Natural killer cell (primary cell): ENCODE data around the gene GTF2A1L. TPM values are rescaled to one million over a fixed set of nuclear protein-coding genes. Genes with fewer than 3 reads are reported as not detected.

Source experiments
- ATAC-seq, 3 donors: fragments of 150-1000 bp in 2 of 3; fragments of 200-7000 bp in 1 of 3; cut with Tn5 transposase; 1 replicate in 1 of 3; 2 replicates in 2 of 3; pipeline ENCODE4 v1.10.0; 2021; ENCODE audit warnings: mild to moderate bottlenecking in 2 of 3, moderate library complexity in 2 of 3
- DNase-seq, 2 donors: peaks; one replicate each; pipeline versions ENCODE4 v3.0.0 to v3.0.0-alpha.2; 2013 to 2021; ENCODE audit warnings: mixed read lengths in 1 of 2
- H3K27ac ChIP-seq: one replicate; pipeline ENCODE4 v1.5.1; 2013; ENCODE audit warnings: mild to moderate bottlenecking, low read length
- H3K27me3 ChIP-seq: one replicate; pipeline ENCODE4 v1.6.1; 2013; ENCODE audit warnings: low read length; ENCODE audit not compliant: control insufficient read depth, insufficient read depth
- H3K36me3 ChIP-seq: one replicate; pipeline ENCODE4 v1.6.1; 2013; ENCODE audit warnings: low read length; ENCODE audit not compliant: control insufficient read depth, insufficient read depth
- H3K4me1 ChIP-seq: one replicate; pipeline ENCODE4 v1.6.1; 2013; ENCODE audit warnings: low read length; ENCODE audit not compliant: control insufficient read depth, insufficient read depth
- H3K4me3 ChIP-seq: one replicate; pipeline ENCODE4 v1.5.1; 2013; ENCODE audit warnings: low read length
- H3K9me3 ChIP-seq: one replicate; pipeline ENCODE4 v1.6.1; 2013; ENCODE audit warnings: low read length; ENCODE audit not compliant: control insufficient read depth, insufficient read depth
- H3K27ac Mint-ChIP-seq, 2 donors: one replicate each; pipeline ENCODE4 v1.8.0; 2022; ENCODE audit warnings: mild to moderate bottlenecking in 2 of 2, mixed read lengths in 2 of 2, moderate library complexity in 1 of 2
- H3K27me3 Mint-ChIP-seq, 2 donors: one replicate each; pipeline ENCODE4 v1.8.0; 2022; ENCODE audit warnings: low read depth in 2 of 2, mixed read lengths in 2 of 2
- H3K36me3 Mint-ChIP-seq: one replicate; pipeline ENCODE4 v1.8.0; 2022; ENCODE audit warnings: mixed read lengths
- H3K4me1 Mint-ChIP-seq, 2 donors: one replicate each; pipeline ENCODE4 v1.8.0; 2022; ENCODE audit warnings: mixed read lengths in 2 of 2
- H3K4me3 Mint-ChIP-seq: one replicate; pipeline ENCODE4 v1.8.0; 2022; ENCODE audit warnings: mild to moderate bottlenecking, moderate library complexity, mixed read lengths
- H3K9me3 Mint-ChIP-seq, 2 donors: one replicate each; pipeline ENCODE4 v1.8.0; 2022; ENCODE audit warnings: mixed read lengths in 2 of 2
- WGBS: methylation state at CpG from one replicate; pipeline ENCODE4 v1.1.7; 2013; ENCODE audit warnings: missing lambda C conversion rate; ENCODE audit not compliant: insufficient coverage; 5-methylcytosine and 5-hydroxymethylcytosine counted together
- intact Hi-C: fragments of 100-400 bp; cut with micrococcal nuclease; formaldehyde crosslinking; loops from one replicate; pipeline ENCODE4 v1.14.2; 2022
- total RNA-seq, 4 donors: library from RNA; stranded (reverse); fragments of 120-200 nt in 1 of 4; gene quantifications; one replicate each; pipeline versions ENCODE4 v1.2.3 to v1.2.4, GENCODE V29; 2013 to 2022
- TF ChIP-seq, protein P1 (sequence below): fragments of 200-600 bp; IDR thresholded peaks from one replicate; pipeline ENCODE4 v1.8.0; 2022; ENCODE audit warnings: antibody characterized with exemption

The GTF2A1L gene
- total RNA-seq, 3 donors from 2014 or later (not counting 1 experiment from before 2014, with no cell fraction given) = not detected

- Histone ChIP-seq H3K4me1 (no peaks in the 10 kb centered on the region), H3K36me3 (no peaks in the 10 kb centered on the region), H3K27ac (no peak overlapping the region), H3K27me3 (peaks cover 3% of the 10 kb centered on the region), H3K9me3 (no peaks in the 10 kb centered on the region), H3K4me3 (no peak overlapping the region)
- H3K4me1 Mint-ChIP-seq = no peaks in the 10 kb centered on the region
- no peaks in the 10 kb centered on the region for H3K36me3 Mint-ChIP-seq
- 92% methylated on average over 1 of the region's 2 CpGs for WGBS
- TF ChIP-seq, protein P1, sequence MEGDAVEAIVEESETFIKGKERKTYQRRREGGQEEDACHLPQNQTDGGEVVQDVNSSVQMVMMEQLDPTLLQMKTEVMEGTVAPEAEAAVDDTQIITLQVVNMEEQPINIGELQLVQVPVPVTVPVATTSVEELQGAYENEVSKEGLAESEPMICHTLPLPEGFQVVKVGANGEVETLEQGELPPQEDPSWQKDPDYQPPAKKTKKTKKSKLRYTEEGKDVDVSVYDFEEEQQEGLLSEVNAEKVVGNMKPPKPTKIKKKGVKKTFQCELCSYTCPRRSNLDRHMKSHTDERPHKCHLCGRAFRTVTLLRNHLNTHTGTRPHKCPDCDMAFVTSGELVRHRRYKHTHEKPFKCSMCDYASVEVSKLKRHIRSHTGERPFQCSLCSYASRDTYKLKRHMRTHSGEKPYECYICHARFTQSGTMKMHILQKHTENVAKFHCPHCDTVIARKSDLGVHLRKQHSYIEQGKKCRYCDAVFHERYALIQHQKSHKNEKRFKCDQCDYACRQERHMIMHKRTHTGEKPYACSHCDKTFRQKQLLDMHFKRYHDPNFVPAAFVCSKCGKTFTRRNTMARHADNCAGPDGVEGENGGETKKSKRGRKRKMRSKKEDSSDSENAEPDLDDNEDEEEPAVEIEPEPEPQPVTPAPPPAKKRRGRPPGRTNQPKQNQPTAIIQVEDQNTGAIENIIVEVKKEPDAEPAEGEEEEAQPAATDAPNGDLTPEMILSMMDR = no peak
- no peak overlapping the region for H3K4me3 Mint-ChIP-seq
- intact Hi-C loops = no loop called here
- no peaks in the 10 kb centered on the region for H3K9me3 Mint-ChIP-seq
- no peak overlapping the region for H3K27ac Mint-ChIP-seq
- ATAC-seq = no peak
- H3K27me3 Mint-ChIP-seq = peaks cover 5 to 13% of the 10 kb centered on the region in 2 donors
- DNase-seq = no peak
Measured at GRCh38 chr2:48597492-48597891, 20.2 kb upstream of the GTF2A1L start.

DNA sequence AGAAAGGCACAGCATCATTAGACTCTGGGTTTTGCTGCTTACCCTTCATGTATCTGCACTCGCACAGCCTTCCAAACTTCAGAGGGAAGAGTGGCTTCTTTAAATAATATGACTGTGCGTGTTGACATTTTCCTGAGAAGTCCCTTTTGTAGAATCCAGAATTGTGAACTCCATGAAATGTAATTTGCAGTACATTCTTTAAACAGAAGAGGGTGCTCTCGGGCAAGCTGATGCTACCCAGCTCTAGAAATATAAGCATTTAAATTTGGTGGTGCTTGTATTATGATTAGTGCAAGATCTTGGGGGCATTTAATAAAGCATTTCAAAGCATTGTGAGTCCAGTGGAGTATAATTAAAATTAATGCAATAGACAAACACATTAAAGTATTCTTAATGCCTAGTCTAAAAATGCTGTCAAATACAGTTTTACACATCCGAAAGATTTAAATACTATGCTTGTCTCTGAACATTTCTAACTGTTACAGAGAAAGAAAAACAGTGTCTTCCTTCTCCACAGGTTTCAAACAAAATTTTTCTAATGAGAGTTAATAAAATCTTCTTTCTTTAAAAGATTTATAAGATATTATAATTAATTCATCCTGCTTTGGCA is 17.3 kb upstream of the GTF2A1L start:
- Histone ChIP-seq H3K36me3 (no peaks in the 10 kb centered on the region), H3K27me3 (peaks cover 3% of the 10 kb centered on the region), H3K9me3 (no peaks in the 10 kb centered on the region), H3K4me1 (no peaks in the 10 kb centered on the region), H3K4me3 (no peak overlapping the region), H3K27ac (no peak overlapping the region)
- DNase-seq (peak in 1 of 2 donors; percentile 27), ATAC-seq (no peak)
- H3K4me1 Mint-ChIP-seq = no peaks in the 10 kb centered on the region
- intact Hi-C loops = loop anchor here (5.0 to 10.0 kb wide), 2 partner anchors 1544 to 1892 kb away; no protein-coding TSS in a partner anchor
- H3K36me3 Mint-ChIP-seq = no peaks in the 10 kb centered on the region
- H3K27ac Mint-ChIP-seq = no peak overlapping the region
- TF ChIP-seq, protein P1 = peak; percentile 59
- H3K9me3 Mint-ChIP-seq = no peaks in the 10 kb centered on the region
- no peak overlapping the region for H3K4me3 Mint-ChIP-seq
- peaks cover 7% of the 10 kb centered on the region in 2 donors for H3K27me3 Mint-ChIP-seq
- 40% methylated on average over 4 of the region's 4 CpGs for WGBS

- no peak overlapping the region for H3K27ac ChIP-seq
- no peaks in the 10 kb centered on the region for H3K9me3 ChIP-seq
- no peak overlapping the region for H3K4me3 ChIP-seq
- H3K4me1 Mint-ChIP-seq = no peaks in the 10 kb centered on the region
- TF ChIP-seq, protein P1 = no peak
- no peak overlapping the region for H3K4me3 Mint-ChIP-seq
- 93% methylated on average over 3 of the region's 3 CpGs for WGBS
- DNase-seq (no peak), ATAC-seq (no peak)
- intact Hi-C loops = loop anchor here (5.0 to 10.0 kb wide), 2 partner anchors 1544 to 1891 kb away; no protein-coding TSS in a partner anchor
- H3K27me3 ChIP-seq = peaks cover 3% of the 10 kb centered on the region
- no peak overlapping the region for H3K27ac Mint-ChIP-seq
- no peaks in the 10 kb centered on the region for H3K9me3 Mint-ChIP-seq
- H3K4me1 ChIP-seq = no peaks in the 10 kb centered on the region
- H3K36me3 ChIP-seq = no peaks in the 10 kb centered on the region
- no peaks in the 10 kb centered on the region for H3K36me3 Mint-ChIP-seq
- peaks cover 5 to 7% of the 10 kb centered on the region in 2 donors for H3K27me3 Mint-ChIP-seq
Measured at GRCh38 chr2:48600917-48601316, 16.7 kb upstream of the GTF2A1L start.

DNA sequence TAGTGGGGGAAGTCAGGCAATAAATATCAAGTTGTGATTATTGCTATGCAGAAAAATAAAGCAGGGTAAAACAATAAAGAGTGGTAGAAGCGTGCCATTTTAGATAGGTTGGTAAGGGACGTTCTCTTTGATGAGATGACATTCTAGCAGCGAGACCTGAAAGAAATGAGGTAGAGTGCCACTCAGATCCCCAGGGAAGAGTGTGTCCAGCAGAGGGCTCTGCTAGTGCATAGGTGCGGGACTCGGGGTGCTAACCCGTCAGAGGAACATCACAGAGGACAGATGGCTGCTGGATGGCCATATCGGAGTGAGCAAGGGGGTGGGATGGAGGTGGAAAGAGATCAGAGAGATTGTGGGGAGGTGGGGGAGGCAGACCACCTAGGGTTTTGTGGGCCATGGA is 16.3 kb upstream of the GTF2A1L start:
- Mint-ChIP-seq H3K4me1 (no peaks in the 10 kb centered on the region), H3K36me3 (no peaks in the 10 kb centered on the region), H3K4me3 (no peak overlapping the region), H3K9me3 (no peaks in the 10 kb centered on the region), H3K27me3 (peaks cover 5 to 7% of the 10 kb centered on the region in 2 donors), H3K27ac (no peak overlapping the region)
- ATAC-seq = peak in 1 of 3 donors; percentile 31
- H3K4me1 ChIP-seq = no peaks in the 10 kb centered on the region
- intact Hi-C loops = loop anchor here (5.0 to 10.0 kb wide), 2 partner anchors 1543 to 1891 kb away; no protein-coding TSS in a partner anchor
- H3K9me3 ChIP-seq = no peaks in the 10 kb centered on the region
- TF ChIP-seq, protein P1 = no peak
- WGBS = 66% methylated on average over 7 of the region's 7 CpGs
- DNase-seq = no peak
- no peaks in the 10 kb centered on the region for H3K36me3 ChIP-seq
- no peak overlapping the region for H3K27ac ChIP-seq
- H3K4me3 ChIP-seq = no peak overlapping the region
- peaks cover 3% of the 10 kb centered on the region for H3K27me3 ChIP-seq
